Esophagus muscularis mucosa (tissue), 3 donors: ENCODE results near the gene BPIFB2.

ENCODE experiments used
- POLR2A ChIP-seq: fragments of 450-650 bp; IDR thresholded peaks from one replicate; pipeline ENCODE4 v1.6.1; 2017; ENCODE audit warnings: antibody characterized with exemption, moderate library complexity, mild to moderate bottlenecking, low read depth
- POLR2AphosphoS5 ChIP-seq, 2 donors: sonication (generic); formaldehyde crosslinking; IDR thresholded peaks; one replicate each; pipeline ENCODE4 v1.6.1; 2017; ENCODE audit warnings: antibody characterized with exemption in 2 of 2
- TF ChIP-seq, protein P1 (sequence below), 3 experiments: fragments of 200-600 bp in 2 of 3; fragments of 450-650 bp in 1 of 3; sonication (generic) in 2 of 3; IDR thresholded peaks; one replicate each; pipeline ENCODE4 v1.5.1; 2017 to 2019; ENCODE audit warnings: antibody characterized with exemption in 3 of 3, mild to moderate bottlenecking in 2 of 3, moderate library complexity in 1 of 3

GRCh38 chr20:33065785-33066184 lies 58.3 kb downstream of the BPIFB2 start:
- TF ChIP-seq POLR2A (no peak), POLR2AphosphoS5 (IDR thresholded peaks at IDR 0.05) (no peak)
- TF ChIP-seq, protein P1, sequence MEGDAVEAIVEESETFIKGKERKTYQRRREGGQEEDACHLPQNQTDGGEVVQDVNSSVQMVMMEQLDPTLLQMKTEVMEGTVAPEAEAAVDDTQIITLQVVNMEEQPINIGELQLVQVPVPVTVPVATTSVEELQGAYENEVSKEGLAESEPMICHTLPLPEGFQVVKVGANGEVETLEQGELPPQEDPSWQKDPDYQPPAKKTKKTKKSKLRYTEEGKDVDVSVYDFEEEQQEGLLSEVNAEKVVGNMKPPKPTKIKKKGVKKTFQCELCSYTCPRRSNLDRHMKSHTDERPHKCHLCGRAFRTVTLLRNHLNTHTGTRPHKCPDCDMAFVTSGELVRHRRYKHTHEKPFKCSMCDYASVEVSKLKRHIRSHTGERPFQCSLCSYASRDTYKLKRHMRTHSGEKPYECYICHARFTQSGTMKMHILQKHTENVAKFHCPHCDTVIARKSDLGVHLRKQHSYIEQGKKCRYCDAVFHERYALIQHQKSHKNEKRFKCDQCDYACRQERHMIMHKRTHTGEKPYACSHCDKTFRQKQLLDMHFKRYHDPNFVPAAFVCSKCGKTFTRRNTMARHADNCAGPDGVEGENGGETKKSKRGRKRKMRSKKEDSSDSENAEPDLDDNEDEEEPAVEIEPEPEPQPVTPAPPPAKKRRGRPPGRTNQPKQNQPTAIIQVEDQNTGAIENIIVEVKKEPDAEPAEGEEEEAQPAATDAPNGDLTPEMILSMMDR (IDR thresholded peaks at IDR 0.05): no peak
